HG02642 (cell line): Measurements from ENCODE around the gene ZNF329.

Experiments used
- ATAC-seq: cut with Tn5 transposase; IDR thresholded peaks from one replicate; pipeline ENCODE4 v1.9.1; 2021; ENCODE audit warnings: mild to moderate bottlenecking; ENCODE audit not compliant: unreplicated experiment, poor library complexity

Gene ZNF329

GRCh38 chr19:58083021-58083420 is 67.6 kb downstream of the ZNF329 start:
- no peak for ATAC-seq

GRCh38 chr19:58079792-58080191 is 70.8 kb downstream of the ZNF329 start:
- no peak for ATAC-seq
